ENCODE measurements around the gene ACTN2.
A peak's percentile ranks its signal among the peaks of the same experiment; 100 is the strongest.
"Not testable (repeated sequence)": the region's sequence is repeated elsewhere in the genome, so short reads cannot be mapped to it uniquely, and the experiment has no call there.

ACTN2 gene

DNA sequence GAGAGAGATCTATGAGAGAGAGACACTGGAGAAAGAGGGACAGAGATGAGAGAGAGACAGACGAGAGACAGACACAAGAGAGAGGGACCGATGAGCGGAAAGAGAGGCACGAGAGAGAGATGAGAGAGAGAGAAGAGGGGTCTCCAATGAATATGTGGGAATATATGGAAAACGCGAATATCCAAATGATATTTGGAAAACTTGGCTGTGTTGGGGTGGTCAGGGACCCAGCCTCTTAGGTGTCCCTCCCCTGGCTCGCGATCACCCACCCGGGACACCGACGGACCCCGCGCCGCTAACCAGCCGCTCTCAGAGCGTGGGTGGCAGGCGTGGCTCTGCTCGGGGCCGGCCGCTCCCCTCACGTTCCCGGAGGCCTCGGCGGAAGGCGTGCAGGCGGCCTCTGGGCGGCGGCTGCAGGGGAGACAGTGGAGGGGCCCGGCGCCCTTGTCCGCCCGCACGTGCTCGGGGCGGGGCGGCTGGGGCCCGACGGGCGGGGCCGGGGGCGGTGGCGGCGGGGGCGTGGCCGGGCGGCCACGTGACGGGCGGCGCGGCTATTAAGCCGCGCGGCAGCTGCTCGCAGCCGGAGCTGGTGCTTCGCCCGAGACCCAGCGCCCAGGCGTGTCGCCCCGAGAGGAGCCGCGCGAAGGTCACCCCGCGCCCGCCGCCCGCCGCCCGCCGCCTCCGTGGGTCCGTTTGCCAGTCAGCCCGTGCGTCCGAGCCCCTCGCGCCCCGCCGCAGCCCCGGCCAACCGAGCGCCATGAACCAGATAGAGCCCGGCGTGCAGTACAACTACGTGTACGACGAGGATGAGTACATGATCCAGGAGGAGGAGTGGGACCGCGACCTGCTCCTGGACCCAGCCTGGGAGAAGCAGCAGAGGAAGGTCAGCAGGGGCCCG, at the start of gene ACTN2:
Gene ACTN2, plus strand, starts transcription at position 583 of the 898 bp plus-strand sequence. Its CDS starts 175 bp downstream, at position 758.
- Mint-ChIP-seq H3K27ac (peak within 1 kb of the TSS; percentile 1), H3K4me3 (peak within 1 kb of the TSS; percentile 55), H3K9me3 (peaks cover 6% of the 10 kb centered on the region), H3K36me3 (no peaks in the 10 kb centered on the region), H3K4me1 (peaks cover 20% of the 10 kb centered on the region)
- ATAC-seq (peak; percentile 81), DNase-seq (ENCODE audit: low spot score in 2 of 2) (peak in 1 of 2 donors; percentile 3)

DNA sequence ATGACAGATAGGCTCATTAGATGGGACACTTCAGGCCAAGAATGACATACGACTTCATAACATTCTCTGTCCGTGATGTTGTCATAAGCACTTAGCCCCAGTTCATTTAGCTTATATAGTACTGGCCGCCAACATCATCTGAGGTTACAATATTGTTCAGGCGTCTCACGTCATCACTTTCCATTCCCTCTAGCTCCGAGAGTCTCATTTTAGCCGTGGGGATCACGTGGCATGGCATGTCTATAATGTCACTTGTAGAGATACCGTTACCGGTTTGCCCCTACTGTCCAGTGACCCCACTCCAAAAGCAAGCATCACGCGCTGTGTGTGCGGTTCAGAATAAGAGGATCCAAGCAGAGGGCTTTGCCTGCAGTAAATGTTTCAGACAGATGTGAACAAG, 47.4 kb upstream of the ACTN2 start:
- H3K36me3 Mint-ChIP-seq = no peaks in the 10 kb centered on the region
- DNase-seq (ENCODE audit: low spot score in 2 of 2) (no peak), ATAC-seq (no peak)
- no peaks in the 10 kb centered on the region for H3K4me1 Mint-ChIP-seq
- H3K27ac Mint-ChIP-seq = no peak overlapping the region
- H3K4me3 Mint-ChIP-seq = no peak overlapping the region
- H3K9me3 Mint-ChIP-seq = no peaks in the 10 kb centered on the region

DNA sequence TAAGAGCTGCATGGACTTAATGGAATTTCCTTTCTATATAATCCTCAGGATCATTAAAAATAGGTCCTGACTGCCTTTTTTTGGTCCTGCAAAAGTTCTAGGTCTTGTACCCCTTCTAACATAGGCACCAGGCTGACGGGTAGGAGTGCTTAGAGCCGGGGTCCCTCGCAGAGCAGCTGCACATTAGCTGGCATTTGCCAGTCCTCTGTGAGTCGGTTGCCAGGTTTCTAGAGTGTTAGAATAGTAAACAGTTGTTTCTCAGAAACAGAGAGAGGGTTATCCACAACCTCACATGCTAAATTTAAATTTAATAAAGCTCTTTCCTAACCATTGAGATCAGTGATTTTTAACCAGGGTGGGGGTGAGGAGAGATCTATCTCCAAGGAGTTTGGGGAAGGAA, 46.6 kb upstream of the ACTN2 start:
- no peaks in the 10 kb centered on the region for H3K4me1 Mint-ChIP-seq
- H3K36me3 Mint-ChIP-seq = no peaks in the 10 kb centered on the region
- no peak for DNase-seq (ENCODE audit: low spot score in 2 of 2)
- no peak for ATAC-seq
- no peak overlapping the region for H3K27ac Mint-ChIP-seq
- no peaks in the 10 kb centered on the region for H3K9me3 Mint-ChIP-seq
- H3K4me3 Mint-ChIP-seq = no peak overlapping the region

DNA sequence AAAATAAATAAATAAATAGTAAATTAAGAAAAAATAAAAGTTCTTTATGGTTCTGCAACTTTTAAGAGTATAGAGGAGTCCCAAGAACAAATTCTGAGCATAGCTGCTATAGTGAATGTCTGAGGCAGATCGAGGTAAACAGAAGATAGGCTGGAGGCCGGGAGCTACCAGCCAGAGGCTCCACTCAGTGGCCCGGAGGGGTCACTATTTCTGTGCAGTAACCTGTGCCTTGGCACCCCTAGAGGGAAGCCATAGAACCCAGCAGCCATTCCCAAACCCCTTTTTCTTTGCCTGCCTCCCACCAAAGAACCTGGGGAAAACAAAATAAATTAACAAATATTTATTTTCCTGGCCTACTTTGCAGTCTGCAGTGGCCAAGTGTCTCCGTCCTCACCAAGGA, 43.5 kb upstream of the ACTN2 start:
- H3K36me3 Mint-ChIP-seq = no peaks in the 10 kb centered on the region
- DNase-seq (ENCODE audit: low spot score in 2 of 2) (no peak), ATAC-seq (no peak)
- no peak overlapping the region for H3K27ac Mint-ChIP-seq
- H3K9me3 Mint-ChIP-seq = no peaks in the 10 kb centered on the region
- H3K4me3 Mint-ChIP-seq = no peak overlapping the region
- no peaks in the 10 kb centered on the region for H3K4me1 Mint-ChIP-seq

DNA sequence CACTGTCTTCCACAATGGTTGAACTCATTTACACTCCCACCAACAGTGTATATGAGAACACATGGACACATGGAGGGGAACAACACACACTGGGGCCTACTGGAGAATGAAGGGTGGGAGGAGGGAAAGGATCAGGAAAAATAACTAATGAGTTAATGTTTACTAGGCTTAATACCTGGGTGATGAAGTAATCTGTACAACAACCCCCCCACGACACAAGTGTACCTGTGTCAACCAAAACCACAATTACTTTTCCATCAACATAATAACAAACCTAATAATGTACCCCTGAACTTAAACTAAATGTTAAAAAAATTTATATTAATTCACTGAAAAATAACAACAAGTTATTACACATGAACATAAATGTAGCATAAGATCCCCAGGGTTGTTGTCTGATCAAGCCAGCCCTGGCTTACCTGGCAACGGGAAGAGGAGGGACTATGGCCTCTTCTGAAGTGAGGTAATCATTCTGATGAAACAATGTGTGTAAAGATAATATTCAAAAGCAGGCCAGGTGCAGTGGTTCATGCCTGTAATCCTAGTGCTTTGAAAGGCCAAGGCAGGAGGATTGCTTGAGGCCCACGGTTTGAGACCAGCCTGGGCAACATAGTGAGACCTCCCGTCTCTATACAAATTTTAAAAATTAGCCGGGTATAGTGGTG, 41.2 kb upstream of the ACTN2 start:
- no peak for ATAC-seq
- no peaks in the 10 kb centered on the region for H3K36me3 Mint-ChIP-seq
- H3K4me3 Mint-ChIP-seq = no peak overlapping the region
- H3K9me3 Mint-ChIP-seq = no peaks in the 10 kb centered on the region
- DNase-seq (ENCODE audit: low spot score in 2 of 2) = no peak
- H3K4me1 Mint-ChIP-seq = no peaks in the 10 kb centered on the region
- H3K27ac Mint-ChIP-seq = no peak overlapping the region

DNA sequence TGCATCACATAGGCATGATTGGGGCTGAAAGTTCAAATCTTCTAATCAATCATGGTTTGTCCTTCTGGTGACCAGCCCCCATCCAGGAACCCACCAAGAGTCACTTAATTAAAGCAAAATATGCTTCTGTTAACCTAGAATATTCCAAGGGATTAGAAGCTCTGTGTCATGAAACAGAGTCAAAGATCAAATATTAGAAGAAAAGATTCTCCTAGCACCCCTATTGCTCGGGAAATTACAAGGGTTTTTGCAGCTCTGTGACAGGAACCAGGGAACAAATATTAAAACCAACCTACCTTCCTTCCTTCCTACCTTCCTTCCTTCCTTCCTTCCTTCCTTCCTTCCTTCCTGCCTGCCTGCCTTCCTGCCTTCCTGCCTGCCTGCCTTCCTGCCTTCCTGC, 31.8 kb upstream of the ACTN2 start:
- no peak for DNase-seq (ENCODE audit: low spot score in 2 of 2)
- H3K27ac Mint-ChIP-seq = no peak overlapping the region
- no peaks in the 10 kb centered on the region for H3K36me3 Mint-ChIP-seq
- no peaks in the 10 kb centered on the region for H3K4me1 Mint-ChIP-seq
- H3K9me3 Mint-ChIP-seq = no peaks in the 10 kb centered on the region
- ATAC-seq = no peak
- H3K4me3 Mint-ChIP-seq = no peak overlapping the region

DNA sequence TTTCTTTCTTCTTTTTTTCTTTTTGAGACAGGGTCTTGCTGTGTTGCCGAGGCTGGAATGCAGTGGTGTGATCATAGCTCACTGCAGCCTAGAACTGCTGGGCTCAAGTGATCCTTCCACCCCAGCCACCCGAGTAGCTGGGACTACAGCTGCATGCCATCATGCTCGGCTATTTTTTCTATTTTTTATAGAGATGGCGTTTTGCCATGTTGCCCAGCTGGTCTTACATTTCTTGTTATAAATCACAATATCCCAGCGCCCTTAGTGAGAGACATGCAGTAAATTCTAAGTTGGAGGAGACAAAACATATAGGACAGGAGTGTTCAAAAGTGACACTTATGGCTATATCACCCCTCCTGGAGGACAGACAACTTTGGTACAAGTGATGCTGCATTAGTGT, 31.3 kb upstream of the ACTN2 start:
- ATAC-seq (no peak), DNase-seq (ENCODE audit: low spot score in 2 of 2) (no peak)
- no peaks in the 10 kb centered on the region for H3K9me3 Mint-ChIP-seq
- no peaks in the 10 kb centered on the region for H3K36me3 Mint-ChIP-seq
- no peak overlapping the region for H3K27ac Mint-ChIP-seq
- no peaks in the 10 kb centered on the region for H3K4me1 Mint-ChIP-seq
- H3K4me3 Mint-ChIP-seq = no peak overlapping the region

DNA sequence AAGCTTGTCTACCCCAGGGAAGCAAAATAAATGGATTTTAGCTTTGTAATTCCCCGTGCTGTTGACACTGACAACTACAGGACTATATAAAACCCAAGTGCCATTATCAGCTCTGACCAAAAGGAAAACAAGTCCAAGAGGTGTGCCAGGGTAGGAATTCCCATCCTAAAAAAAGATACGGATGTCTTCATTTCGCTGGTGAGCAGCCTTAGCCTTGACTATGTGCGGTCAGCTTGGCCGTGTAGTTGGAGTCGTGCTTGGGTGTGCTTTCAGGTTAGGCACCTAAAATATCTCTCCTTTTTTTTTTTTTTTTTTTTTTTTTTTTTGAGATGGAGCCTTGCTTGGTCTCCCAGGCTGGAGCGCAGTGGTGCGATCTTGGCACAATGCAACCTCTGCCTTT, 28.9 kb upstream of the ACTN2 start:
- H3K9me3 Mint-ChIP-seq = no peaks in the 10 kb centered on the region
- no peaks in the 10 kb centered on the region for H3K4me1 Mint-ChIP-seq
- H3K4me3 Mint-ChIP-seq = no peak overlapping the region
- DNase-seq (ENCODE audit: low spot score in 2 of 2) (no peak), ATAC-seq (no peak)
- no peak overlapping the region for H3K27ac Mint-ChIP-seq
- H3K36me3 Mint-ChIP-seq = no peaks in the 10 kb centered on the region

DNA sequence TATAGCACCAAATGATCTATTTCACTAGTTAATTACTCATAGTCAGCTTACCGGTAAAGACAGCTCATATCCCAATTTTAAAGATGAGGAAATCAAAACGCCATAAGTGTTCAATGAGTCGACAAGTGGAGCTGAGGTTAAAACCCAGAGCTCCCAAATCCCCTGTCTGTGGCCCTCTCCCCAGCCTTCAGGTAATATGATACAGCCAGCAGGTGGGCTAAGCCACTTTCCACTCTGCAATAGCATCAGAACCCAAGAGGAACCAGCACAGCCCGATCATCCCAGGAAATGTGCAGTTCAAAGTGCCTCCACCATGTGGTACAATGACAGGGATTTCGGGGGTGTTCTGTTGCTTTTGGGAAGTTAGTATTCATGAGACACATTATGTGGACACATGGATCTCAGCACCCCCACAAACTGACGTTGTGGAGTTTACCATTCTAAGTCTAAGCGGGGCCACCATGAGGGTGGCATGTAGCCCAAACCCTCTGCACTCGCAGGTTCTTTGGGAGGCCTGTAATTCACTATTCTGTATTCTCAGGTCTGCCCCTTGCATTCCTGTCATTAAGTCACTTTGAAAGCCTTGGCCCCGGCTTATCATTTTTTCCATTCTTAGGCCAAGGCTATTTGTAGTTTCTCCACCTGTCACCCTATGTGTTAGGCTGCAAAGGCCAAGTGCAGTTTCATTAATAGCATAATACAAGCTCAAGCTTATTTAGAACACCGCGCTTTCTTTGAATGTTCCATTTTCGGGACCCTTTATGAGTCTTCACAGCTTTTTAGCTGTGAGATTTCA, 26.3 kb upstream of the ACTN2 start:
- Mint-ChIP-seq H3K4me3 (no peak overlapping the region), H3K36me3 (no peaks in the 10 kb centered on the region), H3K9me3 (no peaks in the 10 kb centered on the region), H3K4me1 (peaks cover 7% of the 10 kb centered on the region), H3K27ac (no peak overlapping the region)
- no peak for DNase-seq (ENCODE audit: low spot score in 2 of 2)
- ATAC-seq = no peak

DNA sequence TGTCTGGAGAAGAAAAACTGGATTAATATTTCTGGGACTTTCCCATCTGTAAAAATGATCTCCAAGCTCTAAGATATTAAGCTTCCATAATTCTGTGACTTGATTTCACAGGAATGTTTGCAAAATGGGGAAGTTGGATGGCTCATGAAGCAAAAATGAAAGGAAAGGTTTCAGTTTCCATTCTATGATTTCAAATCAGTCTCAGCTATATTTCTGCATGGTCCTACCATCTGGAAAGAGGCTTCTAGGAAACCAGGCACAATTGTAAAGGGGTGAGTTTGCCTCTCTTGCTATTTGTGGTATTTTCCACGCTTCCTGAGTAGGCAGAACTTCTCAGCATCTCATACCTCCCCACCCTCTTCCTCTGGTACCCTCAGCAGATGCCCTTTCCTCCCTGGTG, 22.4 kb upstream of the ACTN2 start:
- DNase-seq (ENCODE audit: low spot score in 2 of 2) (no peak), ATAC-seq (no peak)
- Mint-ChIP-seq H3K4me3 (no peak overlapping the region), H3K27ac (no peak overlapping the region), H3K36me3 (no peaks in the 10 kb centered on the region), H3K9me3 (no peaks in the 10 kb centered on the region), H3K4me1 (peaks cover 7% of the 10 kb centered on the region)

DNA sequence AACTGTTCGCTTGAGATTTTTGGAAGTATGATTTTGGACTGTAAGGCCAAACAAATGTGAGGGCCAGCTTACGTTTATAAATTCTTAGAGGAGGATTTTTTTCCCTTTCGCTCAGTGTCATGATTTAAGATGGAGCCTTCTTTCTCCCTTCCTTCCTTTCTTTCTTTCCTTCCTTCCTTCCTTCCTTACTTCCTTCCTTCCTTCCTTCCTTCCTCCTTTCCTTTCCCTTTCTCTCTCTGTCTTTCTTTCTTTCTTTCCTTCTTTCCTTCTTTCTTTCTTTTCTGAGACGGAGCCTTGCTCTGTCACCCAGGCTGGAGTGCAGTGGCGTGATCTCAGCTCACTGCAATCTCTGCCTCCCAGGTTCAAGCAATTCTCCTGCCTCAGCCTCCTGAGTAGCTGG, 17.4 kb upstream of the ACTN2 start:
- not testable (repeated sequence) for H3K4me3 Mint-ChIP-seq; ATAC-seq; H3K9me3 Mint-ChIP-seq; DNase-seq (ENCODE audit: low spot score in 2 of 2); H3K36me3 Mint-ChIP-seq; H3K27ac Mint-ChIP-seq; H3K4me1 Mint-ChIP-seq

DNA sequence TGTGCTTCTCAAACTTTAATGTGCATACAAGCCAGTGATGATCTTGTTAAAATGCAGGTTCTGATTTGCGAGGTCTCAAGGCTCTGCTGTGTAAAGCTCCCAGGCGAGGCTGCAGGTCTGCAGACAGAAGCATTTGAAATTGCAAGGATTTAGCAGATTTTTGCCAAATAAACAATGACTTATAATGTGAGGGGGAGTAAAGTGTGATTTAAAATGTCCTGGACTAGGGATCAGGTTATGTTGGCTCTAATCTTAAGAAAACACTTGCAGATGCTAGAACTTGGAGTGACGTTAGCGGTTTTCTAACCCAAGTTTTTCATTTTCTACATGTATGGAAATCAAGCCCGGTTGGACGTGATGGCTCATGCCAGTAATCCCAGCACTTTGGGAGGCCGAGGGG, 16.2 kb upstream of the ACTN2 start:
- H3K9me3 Mint-ChIP-seq = no peaks in the 10 kb centered on the region
- DNase-seq (ENCODE audit: low spot score in 2 of 2) = no peak
- no peaks in the 10 kb centered on the region for H3K4me1 Mint-ChIP-seq
- no peaks in the 10 kb centered on the region for H3K36me3 Mint-ChIP-seq
- H3K4me3 Mint-ChIP-seq = no peak overlapping the region
- H3K27ac Mint-ChIP-seq = no peak overlapping the region
- ATAC-seq = no peak

DNA sequence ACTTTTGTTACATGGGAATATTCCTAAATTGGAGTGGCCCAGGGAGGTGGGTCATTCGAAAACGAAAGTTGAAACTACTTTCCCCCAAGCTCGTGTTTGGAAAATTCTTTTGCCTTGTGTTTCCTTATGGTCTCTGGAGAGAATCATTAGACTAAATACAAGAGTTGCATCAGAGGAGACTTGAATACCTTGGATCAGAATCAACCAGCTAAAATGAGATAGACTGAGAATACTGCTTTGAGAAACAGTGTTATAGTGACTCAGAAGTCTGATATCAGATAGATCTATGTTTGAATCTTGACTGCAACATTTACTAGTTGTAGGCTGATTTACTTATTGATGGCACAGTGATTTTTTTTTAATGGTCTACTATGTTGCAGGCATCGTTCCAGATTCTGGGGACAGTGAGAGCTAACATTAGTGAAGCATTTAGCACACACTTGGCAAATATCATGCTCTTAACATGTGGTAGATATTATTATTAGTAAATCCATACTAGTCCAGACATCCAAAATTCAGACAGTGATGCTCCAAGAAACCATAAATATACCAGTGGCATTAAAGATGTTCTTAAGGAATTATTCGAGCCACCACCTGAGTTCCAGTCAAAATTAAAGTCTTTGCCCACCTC, 12.9 kb upstream of the ACTN2 start:
- H3K4me1 Mint-ChIP-seq = no peaks in the 10 kb centered on the region

DNA sequence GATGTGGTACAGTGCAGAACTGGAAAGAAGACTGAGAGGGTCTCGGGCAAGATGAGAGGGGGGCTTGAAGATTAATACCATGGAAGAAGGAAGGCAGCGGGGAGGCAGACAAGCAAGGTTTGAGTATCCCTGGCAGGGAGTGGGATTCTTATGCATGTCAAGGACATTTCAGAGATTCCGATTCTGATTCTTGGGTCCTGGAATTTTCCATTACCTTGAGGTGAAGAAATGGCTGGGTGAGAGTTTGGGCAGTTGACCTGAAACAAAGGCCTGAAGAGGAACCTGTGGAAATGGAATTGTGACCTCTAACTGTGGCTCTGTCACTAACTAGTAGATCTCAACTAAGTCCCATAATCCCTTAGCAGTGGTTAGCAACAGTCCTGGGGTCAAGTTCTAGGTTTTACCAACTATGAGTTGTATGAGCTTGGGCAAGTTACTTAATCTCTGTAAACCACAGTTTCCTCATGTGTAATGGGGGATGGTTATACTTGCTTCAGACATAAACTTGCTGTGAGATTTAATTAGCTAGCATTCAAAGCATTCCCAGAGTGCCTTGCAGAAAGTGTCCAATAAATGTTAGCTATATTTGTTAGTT, 8.6 kb upstream of the ACTN2 start:
- Mint-ChIP-seq H3K36me3 (no peaks in the 10 kb centered on the region), H3K27ac (no peak overlapping the region), H3K4me1 (no peaks in the 10 kb centered on the region), H3K9me3 (no peaks in the 10 kb centered on the region), H3K4me3 (no peak overlapping the region)
- no peak for ATAC-seq
- no peak for DNase-seq (ENCODE audit: low spot score in 2 of 2)

More for the DNA sequence above, 12.9 kb upstream of the ACTN2 start:
- DNase-seq (ENCODE audit: low spot score in 2 of 2) (no peak), ATAC-seq (no peak)
- H3K36me3 Mint-ChIP-seq = no peaks in the 10 kb centered on the region
- H3K27ac Mint-ChIP-seq = no peak overlapping the region
- H3K4me3 Mint-ChIP-seq = no peak overlapping the region
- H3K9me3 Mint-ChIP-seq = no peaks in the 10 kb centered on the region

DNA sequence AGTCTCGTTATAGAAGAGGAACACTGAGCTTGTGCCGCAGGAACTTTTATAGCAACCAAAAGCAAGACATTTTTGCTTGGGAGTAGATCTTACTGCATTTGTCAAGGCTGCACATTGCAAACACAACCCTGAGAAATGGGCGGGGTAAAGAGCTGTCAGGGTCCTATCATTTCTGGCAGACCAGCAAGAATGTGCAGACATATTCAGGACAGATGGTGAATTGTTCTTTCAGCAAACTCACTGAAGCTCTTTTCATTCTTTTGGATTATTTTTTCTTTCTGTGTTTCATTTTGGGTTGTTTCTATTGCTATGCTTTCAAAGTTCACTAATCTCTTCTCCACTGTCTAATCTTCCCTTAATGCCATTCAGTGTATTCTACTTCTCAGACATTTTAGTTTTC, 5.1 kb upstream of the ACTN2 start:
- ATAC-seq (no peak), DNase-seq (ENCODE audit: low spot score in 2 of 2) (no peak)
- Mint-ChIP-seq H3K4me3 (no peak overlapping the region), H3K27ac (no peak overlapping the region), H3K9me3 (peaks cover 6% of the 10 kb centered on the region), H3K36me3 (no peaks in the 10 kb centered on the region), H3K4me1 (peaks cover 10% of the 10 kb centered on the region)

Data from stimulated activated effector memory CD8-positive, alpha-beta T cell treated with anti-CD3 and anti-CD28 coated beads, Interleukin-12 subunit alpha, Interleukin-12 subunit beta, amount 100 ng/mL, for 72 hours (primary cell).